AG09309 (cell line): ENCODE data around the gene TWIST2.

Experiments
- DNase-seq: peaks from one replicate; pipeline ENCODE4 v3.0.0-alpha.2; 2010; ENCODE audit warnings: low read depth
- H3K4me3 ChIP-seq: 2 replicates; pipeline ENCODE4 v1.5.1; 2011; ENCODE audit warnings: mild to moderate bottlenecking, low read depth, low read length, moderate library complexity; ENCODE audit not compliant: control insufficient read depth
- TF ChIP-seq, protein P1 (sequence below): IDR thresholded peaks from 2 replicates; pipeline ENCODE4 v1.5.1; 2011; ENCODE audit warnings: mild to moderate bottlenecking, low read depth, low read length, inconsistent platforms; ENCODE audit not compliant: insufficient read depth, control insufficient read depth; ENCODE audit errors: missing control alignments

TWIST2 gene

GRCh38 chr2:238869293-238870124 lies 21.6 kb downstream of the TWIST2 start:
- DNase-seq: no peak
- TF ChIP-seq, protein P1, sequence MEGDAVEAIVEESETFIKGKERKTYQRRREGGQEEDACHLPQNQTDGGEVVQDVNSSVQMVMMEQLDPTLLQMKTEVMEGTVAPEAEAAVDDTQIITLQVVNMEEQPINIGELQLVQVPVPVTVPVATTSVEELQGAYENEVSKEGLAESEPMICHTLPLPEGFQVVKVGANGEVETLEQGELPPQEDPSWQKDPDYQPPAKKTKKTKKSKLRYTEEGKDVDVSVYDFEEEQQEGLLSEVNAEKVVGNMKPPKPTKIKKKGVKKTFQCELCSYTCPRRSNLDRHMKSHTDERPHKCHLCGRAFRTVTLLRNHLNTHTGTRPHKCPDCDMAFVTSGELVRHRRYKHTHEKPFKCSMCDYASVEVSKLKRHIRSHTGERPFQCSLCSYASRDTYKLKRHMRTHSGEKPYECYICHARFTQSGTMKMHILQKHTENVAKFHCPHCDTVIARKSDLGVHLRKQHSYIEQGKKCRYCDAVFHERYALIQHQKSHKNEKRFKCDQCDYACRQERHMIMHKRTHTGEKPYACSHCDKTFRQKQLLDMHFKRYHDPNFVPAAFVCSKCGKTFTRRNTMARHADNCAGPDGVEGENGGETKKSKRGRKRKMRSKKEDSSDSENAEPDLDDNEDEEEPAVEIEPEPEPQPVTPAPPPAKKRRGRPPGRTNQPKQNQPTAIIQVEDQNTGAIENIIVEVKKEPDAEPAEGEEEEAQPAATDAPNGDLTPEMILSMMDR: no peak
- no peak overlapping the region for H3K4me3 ChIP-seq

DNA sequence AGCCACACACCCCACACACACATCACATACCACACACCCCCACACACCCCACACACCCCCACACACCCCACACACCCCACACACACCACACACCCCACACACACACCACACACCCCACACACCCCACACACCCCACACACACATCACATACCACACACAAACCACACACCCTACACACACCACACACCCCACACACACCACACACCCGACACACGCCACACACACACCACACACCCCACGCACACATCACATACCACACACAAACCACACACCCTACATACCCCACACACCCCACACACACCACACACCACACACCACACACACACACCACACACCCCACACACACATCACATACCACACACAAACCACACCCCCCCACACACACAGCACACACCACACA lies 22.4 kb downstream of the TWIST2 start:
- H3K4me3 ChIP-seq: no peak overlapping the region
- no peak for DNase-seq
- TF ChIP-seq, protein P1: no peak

DNA sequence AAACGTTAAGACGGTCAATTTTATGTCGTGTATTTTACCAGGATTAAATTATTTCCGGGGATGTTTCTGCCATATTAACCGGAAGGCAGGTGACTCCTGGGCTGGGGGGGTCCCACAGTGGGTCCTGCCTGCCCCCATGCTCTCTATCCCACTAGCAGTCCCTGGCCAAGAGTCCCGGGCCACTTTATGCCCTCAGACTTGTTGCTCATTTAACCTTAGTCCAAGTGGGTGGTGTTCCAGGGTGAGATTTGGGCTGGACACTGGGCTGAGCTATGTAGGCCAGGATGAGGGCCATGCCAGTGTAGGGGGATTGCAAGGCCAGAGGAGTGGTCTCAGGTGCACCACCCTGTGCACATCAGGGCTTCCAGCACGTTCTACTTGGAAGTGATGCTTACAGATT lies 24.1 kb downstream of the TWIST2 start:
- TF ChIP-seq, protein P1: no peak
- H3K4me3 ChIP-seq: no peak overlapping the region
- no peak for DNase-seq

DNA sequence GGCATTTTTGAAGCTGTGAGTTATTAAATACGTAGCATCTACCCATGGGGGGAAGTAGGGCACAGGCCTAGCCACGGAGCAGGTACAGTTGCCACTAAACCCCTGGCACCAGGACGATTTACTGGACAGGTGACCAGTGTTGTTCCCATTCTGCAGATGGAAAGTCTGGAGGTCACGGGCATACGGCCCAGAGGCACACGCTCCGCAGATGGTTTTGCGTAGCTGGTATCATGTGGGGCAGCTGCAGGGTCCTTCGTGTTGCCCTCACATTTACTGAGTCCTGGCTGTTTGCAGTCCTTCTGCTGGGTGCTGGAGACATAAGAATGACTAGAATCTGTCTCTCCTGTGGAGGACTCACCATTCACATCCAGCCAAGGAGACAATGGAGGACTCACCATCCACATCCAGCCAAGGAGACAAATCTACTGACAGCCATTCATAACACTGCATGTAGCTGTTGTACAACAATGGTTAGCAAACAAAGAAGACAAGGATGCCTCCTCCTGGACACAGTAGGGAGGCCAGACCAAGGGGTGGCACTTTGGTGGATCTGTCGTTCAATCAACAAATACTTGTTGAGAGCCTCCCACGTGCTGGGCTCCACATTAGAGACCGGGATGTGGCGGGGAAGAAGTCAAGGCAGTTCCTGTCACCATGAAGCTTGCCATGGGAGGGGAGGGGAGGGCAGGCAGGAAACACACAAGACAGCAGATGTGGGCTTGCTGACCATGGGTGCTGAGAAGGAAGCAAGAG lies 24.9 kb downstream of the TWIST2 start:
- H3K4me3 ChIP-seq: no peak overlapping the region
- DNase-seq: no peak
- TF ChIP-seq, protein P1: no peak

GRCh38 chr2:238873381-238873801 lies 25.5 kb downstream of the TWIST2 start:
- TF ChIP-seq, protein P1: no peak
- no peak for DNase-seq
- no peak overlapping the region for H3K4me3 ChIP-seq

DNA sequence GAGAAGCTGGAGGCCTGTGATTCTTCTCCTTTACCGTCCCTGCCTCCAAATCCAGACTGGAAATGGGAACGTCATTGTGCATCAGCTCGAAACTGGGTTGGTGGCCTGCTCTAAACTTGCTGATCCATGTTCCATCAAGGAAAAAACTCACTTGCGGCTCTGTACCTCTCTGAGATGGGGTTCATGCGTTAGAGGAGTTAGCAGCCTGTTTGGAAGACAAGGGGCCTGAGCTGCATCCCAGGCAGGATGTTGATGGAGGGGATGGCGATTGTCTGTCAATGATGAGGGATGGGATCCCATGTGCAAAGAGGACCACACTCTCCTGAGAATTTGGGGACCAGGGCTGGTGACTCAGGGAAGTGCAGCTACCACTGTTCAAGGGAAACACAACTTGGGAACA lies 26.0 kb downstream of the TWIST2 start:
- DNase-seq: no peak
- TF ChIP-seq, protein P1: no peak
- H3K4me3 ChIP-seq: no peak overlapping the region
